H1 (cell line): ENCODE data around the gene DHRS3. TPM values are rescaled to one million over a fixed set of nuclear protein-coding genes. Genes with fewer than 3 reads are reported as not detected.
A peak's percentile ranks its signal among the peaks of the same experiment; 100 is the strongest.

Experiments used
- CTCF ChIA-PET: fragments of 300-600 bp; sonication (Branson Sonifier 250); formaldehyde crosslinking; loops from one replicate; lab custom pipeline; 2021; ENCODE audit not compliant: partially characterized antibody; lab: Charles Lee
- POLR2A ChIA-PET: fragments of 300-600 bp; sonication (Branson Sonifier 250); formaldehyde crosslinking; loops from one replicate; lab custom pipeline; 2021; ENCODE audit warnings: inconsistent platforms; ENCODE audit not compliant: partially characterized antibody; lab: Charles Lee
- DNase-seq, 2 experiments: peaks; one replicate each; pipeline versions ENCODE4 v3.0.0 to v3.0.0-alpha.2; 2010 to 2022; ENCODE audit warnings: low spot score in 2 of 2, low read depth in 1 of 2, mixed read lengths in 1 of 2
- FAIRE-seq: peaks from 2 replicates; lab custom pipeline; 2011; peaks lifted over from hg19 to GRCh38; lab: Jason Lieb, UNC
- H2AFZ ChIP-seq: 2 replicates; pipeline ENCODE4 v1.8.1; 2012; ENCODE audit warnings: low read length, inconsistent platforms
- H2AK5ac ChIP-seq: 2 replicates; pipeline ENCODE4 v1.6.1; 2013; ENCODE audit warnings: low read depth, low read length
- H2BK120ac ChIP-seq: replicated peaks from 2 replicates; pipeline ENCODE3; 2013; ENCODE audit warnings: low read depth, low read length, inconsistent platforms
- H2BK12ac ChIP-seq: 2 replicates; pipeline ENCODE4 v1.6.1; 2013; ENCODE audit warnings: low read depth, low read length
- H2BK15ac ChIP-seq: 2 replicates; pipeline ENCODE4 v1.6.1; 2013; ENCODE audit warnings: low read length
- H2BK20ac ChIP-seq: 2 replicates; pipeline ENCODE4 v1.6.1; 2013; ENCODE audit warnings: low read length
- H2BK5ac ChIP-seq: 2 replicates; pipeline ENCODE4 v1.6.1; 2013; ENCODE audit warnings: low read depth, low read length
- H3K14ac ChIP-seq: 2 replicates; pipeline ENCODE4 v1.6.1; 2013; ENCODE audit warnings: inconsistent platforms; ENCODE audit not compliant: insufficient read length
- H3K18ac ChIP-seq: 2 replicates; pipeline ENCODE4 v1.6.1; 2013; ENCODE audit warnings: low read length; ENCODE audit errors: extremely low read depth
- H3K23ac ChIP-seq: 2 replicates; pipeline ENCODE4 v1.6.1; 2013; ENCODE audit warnings: inconsistent platforms; ENCODE audit not compliant: insufficient read length
- H3K23me2 ChIP-seq: 2 replicates; pipeline ENCODE4 v1.6.1; 2013; ENCODE audit warnings: low read depth, low read length
- H3K27ac ChIP-seq: 2 replicates; pipeline ENCODE4 v1.6.1; 2011; ENCODE audit warnings: low read depth, low read length, inconsistent platforms
- H3K27me3 ChIP-seq, 4 experiments: replicated peaks in 1 of 4; 1 replicate in 1 of 4; 2 replicates in 3 of 4; pipeline versions ENCODE4 v1.6.1 to v1.8.1; 2011 to 2013; ENCODE audit warnings: low read length in 3 of 4, mild to moderate bottlenecking in 3 of 4, inconsistent platforms in 2 of 4, mixed read lengths in 2 of 4, moderate library complexity in 1 of 4; ENCODE audit not compliant: control insufficient read depth in 3 of 4, insufficient read depth in 3 of 4; ENCODE audit errors: extremely low read depth in 1 of 4
- H3K36me3 ChIP-seq, 4 experiments: 2 replicates each; pipeline versions ENCODE4 v1.6.1 to v1.8.1; 2011 to 2013; ENCODE audit warnings: mild to moderate bottlenecking in 4 of 4, low read length in 3 of 4, moderate library complexity in 2 of 4, control low read depth in 1 of 4, inconsistent platforms in 1 of 4; ENCODE audit not compliant: insufficient read depth in 4 of 4, control insufficient read depth in 2 of 4
- H3K4ac ChIP-seq: replicated peaks from 2 replicates; pipeline ENCODE3; 2013; ENCODE audit warnings: low read length, low read depth, mixed read lengths, inconsistent platforms; ENCODE audit not compliant: insufficient read length
- H3K4me1 ChIP-seq, 4 experiments: replicated peaks in 1 of 4; 1 replicate in 1 of 4; 2 replicates in 3 of 4; pipeline versions ENCODE4 v1.6.1 to v1.8.1; 2011 to 2013; ENCODE audit warnings: low read length in 3 of 4, inconsistent platforms in 2 of 4, mixed read lengths in 1 of 4; ENCODE audit not compliant: insufficient read depth in 4 of 4, control insufficient read depth in 3 of 4
- H3K4me2 ChIP-seq, 2 experiments: 2 replicates each; pipeline versions ENCODE4 v1.6.1 to v1.8.1; 2011 to 2013; ENCODE audit warnings: low read depth in 2 of 2, low read length in 2 of 2, control low read depth in 1 of 2, inconsistent platforms in 1 of 2, mild to moderate bottlenecking in 1 of 2; ENCODE audit not compliant: insufficient read depth in 1 of 2
- H3K4me3 ChIP-seq, 4 experiments: fragments of 200-600, 300-600 bp in 1 of 4; sonication (generic), shearing (Covaris generic), sonication (Bioruptor Twin) in 1 of 4; 2 replicates each; pipeline versions ENCODE4 v1.5.1 to v1.8.1; 2011 to 2016; ENCODE audit warnings: low read length in 4 of 4, low read depth in 3 of 4, control low read depth in 2 of 4, inconsistent platforms in 2 of 4, mild to moderate bottlenecking in 2 of 4, mixed read lengths in 1 of 4, moderate library complexity in 1 of 4; ENCODE audit not compliant: insufficient read depth in 2 of 4; ENCODE audit errors: extremely low read depth in 1 of 4
- H3K56ac ChIP-seq: replicated peaks from 2 replicates; pipeline ENCODE3; 2013; ENCODE audit warnings: low read depth, mild to moderate bottlenecking, mixed read lengths, low read length, inconsistent platforms; ENCODE audit not compliant: insufficient read length
- H3K79me1 ChIP-seq: 2 replicates; pipeline ENCODE4 v1.6.1; 2013; ENCODE audit warnings: low read depth, low read length, control low read depth
- H3K79me2 ChIP-seq, 2 experiments: 2 replicates each; pipeline versions ENCODE4 v1.6.1 to v1.8.1; 2012 to 2013; ENCODE audit warnings: low read length in 2 of 2, mild to moderate bottlenecking in 2 of 2, inconsistent platforms in 1 of 2; ENCODE audit not compliant: insufficient read depth in 2 of 2, control insufficient read depth in 1 of 2
- H3K9ac ChIP-seq, 4 experiments: replicated peaks in 1 of 4; 1 replicate in 1 of 4; 2 replicates in 3 of 4; pipeline versions ENCODE4 v1.6.1 to v1.8.1; 2011 to 2013; ENCODE audit warnings: low read depth in 3 of 4, low read length in 3 of 4, control low read depth in 2 of 4, mild to moderate bottlenecking in 2 of 4, moderate library complexity in 2 of 4, inconsistent platforms in 1 of 4; ENCODE audit errors: extremely low read depth in 1 of 4
- H3K9me3 ChIP-seq, 2 experiments: 2 replicates each; pipeline versions ENCODE4 v1.6.1 to v1.8.1; 2012 to 2013; ENCODE audit warnings: mild to moderate bottlenecking in 2 of 2, moderate library complexity in 2 of 2, control low read depth in 1 of 2, inconsistent platforms in 1 of 2, low read depth in 1 of 2, low read length in 1 of 2, mixed read lengths in 1 of 2; ENCODE audit not compliant: insufficient read depth in 2 of 2
- H4K20me1 ChIP-seq, 2 experiments: replicated peaks in 1 of 2; 2 replicates each; pipeline versions ENCODE3 to v1.8.1; 2011 to 2013; ENCODE audit warnings: inconsistent platforms in 2 of 2, low read length in 2 of 2, mild to moderate bottlenecking in 1 of 2; ENCODE audit not compliant: insufficient read depth in 2 of 2, control insufficient read depth in 1 of 2
- H4K5ac ChIP-seq: 2 replicates; pipeline ENCODE4 v1.6.1; 2013; ENCODE audit warnings: low read length, low read depth, mixed read lengths, inconsistent platforms; ENCODE audit not compliant: insufficient read length
- H4K8ac ChIP-seq: 2 replicates; pipeline ENCODE4 v1.8.0; 2013; ENCODE audit warnings: mild to moderate bottlenecking, moderate library complexity, low read length, inconsistent platforms; ENCODE audit not compliant: insufficient read depth; ENCODE audit errors: extremely low read depth
- H4K91ac ChIP-seq: replicated peaks from 2 replicates; pipeline ENCODE3; 2013; ENCODE audit warnings: low read length, mixed read lengths, inconsistent platforms; ENCODE audit not compliant: insufficient read length
- CBX5 ChIP-seq: fragments of 300-800, 300-1000 bp; sonication (generic); IDR thresholded peaks from 2 replicates; pipeline ENCODE4 v1.7.1; 2016; ENCODE audit warnings: antibody characterized with exemption, low read length, low read depth
- CEBPB ChIP-seq: IDR thresholded peaks from 2 replicates; pipeline ENCODE4 v1.6.1; 2012; ENCODE audit warnings: low read depth, low read length
- EZH2 ChIP-seq: fragments of 200-600 bp; sonication (generic); IDR thresholded peaks from 2 replicates; pipeline ENCODE4 v1.7.1; 2012; ENCODE audit warnings: low read depth, mild to moderate bottlenecking, moderate library complexity, low read length, inconsistent platforms; ENCODE audit not compliant: severe bottlenecking
- JUND ChIP-seq: IDR thresholded peaks from 2 replicates; pipeline ENCODE4 v1.6.1; 2011; ENCODE audit warnings: mild to moderate bottlenecking, improper control_type of control experiment, low read length
- NRF1 ChIP-seq: IDR thresholded peaks from 2 replicates; pipeline ENCODE4 v1.6.1; 2011; ENCODE audit warnings: mild to moderate bottlenecking, low read depth, low read length, improper control_type of control experiment
- PHF8 ChIP-seq: fragments of 200-600 bp; sonication (generic); conservative IDR thresholded peaks from 2 replicates; pipeline ENCODE4 v1.7.1; 2012; ENCODE audit warnings: low read depth, mild to moderate bottlenecking, inconsistent platforms, low read length, moderate library complexity
- POLR2A ChIP-seq, 2 experiments: IDR thresholded peaks; 1 replicate in 1 of 2; 2 replicates in 1 of 2; pipeline ENCODE4 v1.6.1; 2011; ENCODE audit warnings: low read depth in 2 of 2, low read length in 2 of 2, mild to moderate bottlenecking in 2 of 2; ENCODE audit errors: control extremely low read depth in 1 of 2
- POU5F1 ChIP-seq: IDR thresholded peaks from 2 replicates; pipeline ENCODE4 v1.6.1; 2011; ENCODE audit warnings: low read depth, mild to moderate bottlenecking, low read length, moderate library complexity
- SIN3A ChIP-seq, 2 experiments: IDR thresholded peaks in 1 of 2; conservative IDR thresholded peaks in 1 of 2; 2 replicates each; pipeline ENCODE4 v1.6.1; 2011 to 2012; ENCODE audit warnings: low read length in 2 of 2, improper control_type of control experiment in 1 of 2, low read depth in 1 of 2, mild to moderate bottlenecking in 1 of 2
- SRF ChIP-seq: IDR thresholded peaks from 2 replicates; pipeline ENCODE4 v1.6.1; 2011; ENCODE audit warnings: mild to moderate bottlenecking, low read depth, low read length, moderate library complexity
- ZNF274 ChIP-seq: IDR thresholded peaks from 2 replicates; pipeline ENCODE4 v1.7.0; 2012; ENCODE audit warnings: low read length, borderline replicate concordance; ENCODE audit errors: extremely low read depth
- polyA plus RNA-seq, 7 experiments: library from polyadenylated mRNA; depleted of rRNA in 3 of 7; stranded (reverse) in 5 of 7; unstranded in 2 of 7; fragments of >200 nt in 5 of 7; fragments of 200-250 nt in 2 of 7; gene quantifications; 1 replicate in 5 of 7; 2 replicates in 1 of 7; 4 replicates in 1 of 7; pipeline versions ENCODE4 v1.2.1 to v1.2.3, GENCODE V29; 2011 to 2013; ENCODE audit warnings: missing spikeins in 2 of 7, mixed read lengths in 2 of 7
- total RNA-seq: library from RNA; stranded (reverse); fragmentation: NEBNext Ultra II Directional; extraction: Animal tissue kit (Norgen Biotek cat#: 25700); gene quantifications from 2 replicates; pipeline ENCODE4 v1.2.1, GENCODE V29; 2021
- TF ChIP-seq, protein P1 (sequence below), 3 experiments: IDR thresholded peaks; 1 replicate in 2 of 3; 2 replicates in 1 of 3; pipeline versions ENCODE4 v1.5.1 to v1.6.1; 2011; ENCODE audit warnings: low read length in 3 of 3, mild to moderate bottlenecking in 3 of 3, inconsistent platforms in 2 of 3, low read depth in 1 of 3, moderate library complexity in 1 of 3; ENCODE audit not compliant: insufficient read depth in 1 of 3; ENCODE audit errors: control extremely low read depth in 1 of 3

Gene DHRS3
- total and polyA plus RNA-seq, 2 of the 8 experiments (the other 6 are each of a cell fraction or from before 2014, with no cell fraction given): 32.5 to 36.4 TPM

DNA sequence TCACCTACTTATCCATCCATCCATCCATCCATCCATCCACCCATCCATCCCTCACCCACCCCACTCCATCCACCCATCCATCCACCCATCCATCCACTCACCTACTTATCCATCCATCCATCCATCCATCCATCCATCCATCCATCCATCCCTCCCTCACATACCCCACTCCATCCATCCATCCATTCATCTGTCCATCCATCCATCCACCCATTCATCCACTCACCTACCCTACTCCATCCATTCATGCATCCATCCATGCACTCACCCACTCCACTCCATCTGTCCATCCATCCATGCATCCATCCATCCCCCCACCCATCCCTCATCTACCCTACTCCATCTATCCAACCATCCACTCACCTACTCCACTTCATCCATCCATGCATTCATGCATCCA, 34.5 kb downstream of the DHRS3 start:
- H2AFZ ChIP-seq: no peak overlapping the region
- H3K4ac ChIP-seq: no peak overlapping the region
- H3K23ac ChIP-seq: no peak overlapping the region
- H3K27me3 ChIP-seq: no peaks in the 10 kb centered on the region
- no peak overlapping the region for H2BK120ac ChIP-seq
- H3K79me1 ChIP-seq: no peaks in the 10 kb centered on the region; the same call in none of the 2 replicates
- no peak overlapping the region for H3K14ac ChIP-seq
- no peak overlapping the region for H2BK5ac ChIP-seq
- no peak overlapping the region for H3K27ac ChIP-seq
- ChIA-PET CTCF (no interaction called here), POLR2A (no interaction called here)
- no peak overlapping the region for H2BK20ac ChIP-seq
- DNase-seq (no peak), FAIRE-seq (no peak)
- no peak overlapping the region for H3K4me3 ChIP-seq
- H3K4me1 ChIP-seq: no peaks in the 10 kb centered on the region; a peak in 1 of 7 replicates
- no peak overlapping the region for H3K4me2 ChIP-seq
- no peak overlapping the region for H2BK15ac ChIP-seq
- no peaks in the 10 kb centered on the region for H3K9me3 ChIP-seq
- H4K91ac ChIP-seq: no peak overlapping the region
- no peak overlapping the region for H3K9ac ChIP-seq
- no peak for TF ChIP-seq PHF8
- no peak for TF ChIP-seq POLR2A (IDR thresholded peaks at IDR 0.05; ENCODE audit: control extremely low read depth in 1 of 2, low read depth in 2 of 2, low read length in 2 of 2)
- no peak for TF ChIP-seq POU5F1
- TF ChIP-seq CBX5: no peak
- TF ChIP-seq NRF1: no peak
- no peak for TF ChIP-seq CEBPB
- TF ChIP-seq SIN3A (conservative IDR thresholded peaks at IDR 0.05 in 1 of 2, IDR thresholded peaks at IDR 0.05 in 1 of 2; ENCODE audit: low read depth in 1 of 2, low read length in 2 of 2): no peak
- no peak for TF ChIP-seq SRF
- TF ChIP-seq EZH2: no peak
- TF ChIP-seq ZNF274: no peak
- TF ChIP-seq JUND: no peak
- TF ChIP-seq, protein P1, sequence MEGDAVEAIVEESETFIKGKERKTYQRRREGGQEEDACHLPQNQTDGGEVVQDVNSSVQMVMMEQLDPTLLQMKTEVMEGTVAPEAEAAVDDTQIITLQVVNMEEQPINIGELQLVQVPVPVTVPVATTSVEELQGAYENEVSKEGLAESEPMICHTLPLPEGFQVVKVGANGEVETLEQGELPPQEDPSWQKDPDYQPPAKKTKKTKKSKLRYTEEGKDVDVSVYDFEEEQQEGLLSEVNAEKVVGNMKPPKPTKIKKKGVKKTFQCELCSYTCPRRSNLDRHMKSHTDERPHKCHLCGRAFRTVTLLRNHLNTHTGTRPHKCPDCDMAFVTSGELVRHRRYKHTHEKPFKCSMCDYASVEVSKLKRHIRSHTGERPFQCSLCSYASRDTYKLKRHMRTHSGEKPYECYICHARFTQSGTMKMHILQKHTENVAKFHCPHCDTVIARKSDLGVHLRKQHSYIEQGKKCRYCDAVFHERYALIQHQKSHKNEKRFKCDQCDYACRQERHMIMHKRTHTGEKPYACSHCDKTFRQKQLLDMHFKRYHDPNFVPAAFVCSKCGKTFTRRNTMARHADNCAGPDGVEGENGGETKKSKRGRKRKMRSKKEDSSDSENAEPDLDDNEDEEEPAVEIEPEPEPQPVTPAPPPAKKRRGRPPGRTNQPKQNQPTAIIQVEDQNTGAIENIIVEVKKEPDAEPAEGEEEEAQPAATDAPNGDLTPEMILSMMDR (IDR thresholded peaks at IDR 0.05; ENCODE audit: control extremely low read depth in 1 of 3, insufficient read depth in 1 of 3, low read depth in 1 of 3, low read length in 3 of 3): no peak
- H3K18ac ChIP-seq: no peak overlapping the region
- no peak overlapping the region for H4K5ac ChIP-seq
- peak overlapping the region; percentile 44 for H3K56ac ChIP-seq
- no peak overlapping the region for H2BK12ac ChIP-seq
- H4K8ac ChIP-seq: no peak overlapping the region
- no peaks in the 10 kb centered on the region; a peak in 2 of 4 replicates for H3K79me2 ChIP-seq
- H2AK5ac ChIP-seq: no peak overlapping the region
- H4K20me1 ChIP-seq: peaks cover 0 to 18% of the 10 kb centered on the region in 2 experiments
- H3K36me3 ChIP-seq: peaks cover 0 to 26% (median 10%) of the 10 kb centered on the region in 4 experiments; a peak in 6 of 8 replicates
- H3K23me2 ChIP-seq: peaks cover 17% of the 10 kb centered on the region; the same call in 1 of the 2 replicates
